Measurements from ENCODE around the gene GTF2A1. TPM values are rescaled to one million over a fixed set of nuclear protein-coding genes. Genes with fewer than 3 reads are reported as not detected.

The GTF2A1 gene
- total RNA-seq, 1 experiment from 2014 or later: 34.4 TPM

- Histone ChIP-seq H3K4me1 (ENCODE audit: control insufficient read depth, insufficient read depth, low read length) (no peaks in the 10 kb centered on the region), H3K4me3 (ENCODE audit: low read depth in 2 of 2, low read length in 2 of 2) (no peak overlapping the region), H3K27ac (ENCODE audit: low read length) (no peak overlapping the region), H3K9me3 (ENCODE audit: control insufficient read depth, insufficient read depth, low read depth, low read length) (no peaks in the 10 kb centered on the region), H3K27me3 (ENCODE audit: control insufficient read depth, insufficient read depth, low read length) (no peaks in the 10 kb centered on the region), H3K36me3 (ENCODE audit: control insufficient read depth, insufficient read depth, low read length) (no peaks in the 10 kb centered on the region)
- ChIA-PET POLR2A (no interaction called here), CTCF (no interaction called here)
- ATAC-seq: no peak
- in situ Hi-C loops (cut with HindIII; ENCODE audit: low pct_unique_long_range_greater_than_20kb, low sequenced_read_pairs) (no loop called here), intact Hi-C loops (cut with micrococcal nuclease; ENCODE audit: unreplicated experiment) (no loop called here)
- DNase-seq (ENCODE audit: low read depth, low spot score): no peak
- TF ChIP-seq TCF7L2 (IDR thresholded peaks at IDR 0.05; ENCODE audit: low read depth, low read length) (no peak), CTCF (IDR thresholded peaks at IDR 0.05) (no peak), POLR2AphosphoS5 (IDR thresholded peaks at IDR 0.05; ENCODE audit: low read depth, low read length) (no peak), SIN3A (IDR thresholded peaks at IDR 0.05; ENCODE audit: borderline replicate concordance, insufficient read depth, low read depth, low read length) (no peak)
- BruUV-seq (replicated peaks): no TSS peak
Observed at GRCh38 chr14:81235096-81235495, 14.3 kb upstream of the GTF2A1 start.

GRCh38 chr14:81234278-81234677 lies 13.5 kb upstream of the GTF2A1 start:
- no peaks in the 10 kb centered on the region for H3K4me1 ChIP-seq (ENCODE audit: control insufficient read depth, insufficient read depth, low read length)
- intact Hi-C loops (cut with micrococcal nuclease; ENCODE audit: unreplicated experiment): no loop called here
- H3K4me3 ChIP-seq (ENCODE audit: low read depth in 2 of 2, low read length in 2 of 2): no peak overlapping the region
- TF ChIP-seq SIN3A (IDR thresholded peaks at IDR 0.05; ENCODE audit: borderline replicate concordance, insufficient read depth, low read depth, low read length) (no peak), CTCF (IDR thresholded peaks at IDR 0.05) (no peak), TCF7L2 (IDR thresholded peaks at IDR 0.05; ENCODE audit: low read depth, low read length) (no peak), REST (IDR thresholded peaks at IDR 0.05; ENCODE audit: insufficient read depth in 1 of 2, low read depth in 2 of 2, low read length in 1 of 2) (no peak), POLR2AphosphoS5 (IDR thresholded peaks at IDR 0.05; ENCODE audit: low read depth, low read length) (no peak)
- ATAC-seq: no peak
- BruUV-seq (replicated peaks): no TSS peak
- no peak overlapping the region for H3K27ac ChIP-seq (ENCODE audit: low read length)
- DNase-seq (ENCODE audit: low read depth, low spot score): no peak
- CTCF ChIA-PET: no interaction called here
- in situ Hi-C loops (cut with HindIII; ENCODE audit: low pct_unique_long_range_greater_than_20kb, low sequenced_read_pairs): no loop called here
- H3K9me3 ChIP-seq (ENCODE audit: control insufficient read depth, insufficient read depth, low read depth, low read length): no peaks in the 10 kb centered on the region
- no peaks in the 10 kb centered on the region for H3K27me3 ChIP-seq (ENCODE audit: control insufficient read depth, insufficient read depth, low read length)
- POLR2A ChIA-PET: no interaction called here
- no peaks in the 10 kb centered on the region for H3K36me3 ChIP-seq (ENCODE audit: control insufficient read depth, insufficient read depth, low read length)

All from Panc1 (cell line).